Measurements from ENCODE around the gene SYDE1.

Gene SYDE1

DNA sequence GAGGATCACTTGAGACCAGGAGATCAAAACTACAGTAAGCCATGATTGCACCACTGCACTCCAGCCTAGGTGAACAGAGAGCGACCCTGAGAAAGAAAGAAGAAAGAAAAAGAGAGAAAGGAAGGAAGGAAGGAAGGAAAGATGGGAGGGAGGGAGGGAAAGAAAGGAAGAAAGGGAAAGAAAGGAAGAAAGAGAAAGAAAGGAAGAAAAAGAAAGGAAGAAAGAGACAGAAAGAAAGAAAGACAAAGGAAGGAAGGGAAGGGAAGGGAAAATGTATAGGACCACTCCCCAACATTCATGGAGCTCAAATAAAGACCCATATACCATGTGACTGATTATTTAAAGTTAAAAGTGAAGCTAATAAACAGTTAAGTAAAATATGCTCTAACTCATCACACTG, 39.9 kb downstream of the SYDE1 start:
- H3K4me1 ChIP-seq (ENCODE audit: control insufficient read depth, insufficient read depth, low read length): no peaks in the 10 kb centered on the region
- no peak overlapping the region for H3K9ac ChIP-seq (ENCODE audit: low read depth, low read length)
- H3K4me3 ChIP-seq (ENCODE audit: low read depth, low read length): no peak overlapping the region
- no peaks in the 10 kb centered on the region for H3K9me3 ChIP-seq (ENCODE audit: control insufficient read depth, insufficient read depth, low read length)
- H3K36me3 ChIP-seq (ENCODE audit: control insufficient read depth, insufficient read depth, low read length): no peaks in the 10 kb centered on the region
- H3K27ac ChIP-seq (ENCODE audit: low read depth, low read length): no peak overlapping the region
- H3K27me3 ChIP-seq (ENCODE audit: control insufficient read depth, insufficient read depth, low read length): no peaks in the 10 kb centered on the region

GRCh38 chr19:15149737-15150136, 42.5 kb downstream of the SYDE1 start:
- Histone ChIP-seq H3K27ac (ENCODE audit: low read depth, low read length) (no peak overlapping the region), H3K36me3 (ENCODE audit: control insufficient read depth, insufficient read depth, low read length) (no peaks in the 10 kb centered on the region), H3K4me3 (ENCODE audit: low read depth, low read length) (no peak overlapping the region), H3K4me1 (ENCODE audit: control insufficient read depth, insufficient read depth, low read length) (no peaks in the 10 kb centered on the region), H3K9me3 (ENCODE audit: control insufficient read depth, insufficient read depth, low read length) (no peaks in the 10 kb centered on the region), H3K9ac (ENCODE audit: low read depth, low read length) (no peak overlapping the region), H3K27me3 (ENCODE audit: control insufficient read depth, insufficient read depth, low read length) (no peaks in the 10 kb centered on the region)

DNA sequence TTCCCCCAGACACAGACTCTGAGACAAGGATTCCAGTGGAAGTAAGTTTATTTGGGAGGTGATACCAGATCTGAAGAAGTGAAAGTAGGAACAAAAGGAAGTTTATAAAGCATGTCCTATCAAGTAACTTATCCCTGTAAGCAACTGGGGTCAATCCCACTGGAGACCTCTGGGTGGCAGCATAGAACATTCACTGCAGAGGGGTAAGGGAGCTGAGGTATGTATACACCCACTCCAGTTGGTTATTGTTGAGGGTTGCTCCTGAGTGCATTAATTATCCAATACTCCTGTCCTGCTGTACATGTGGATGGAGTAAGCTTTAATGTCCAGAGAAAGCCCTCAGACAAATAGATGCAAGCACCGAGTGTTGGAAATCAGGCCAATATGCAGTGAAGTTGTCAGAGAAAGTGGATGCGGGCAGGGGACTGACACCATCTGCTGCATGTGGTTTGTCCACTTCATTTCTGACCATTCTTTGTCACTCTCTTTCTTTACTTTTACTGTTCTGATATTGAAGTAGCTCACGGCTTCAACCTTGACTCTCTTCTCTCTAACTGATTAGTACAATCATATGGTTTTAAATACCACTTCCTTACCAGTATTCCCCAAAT, 46.9 kb downstream of the SYDE1 start:
- Histone ChIP-seq H3K27ac (ENCODE audit: low read depth, low read length) (no peak overlapping the region), H3K27me3 (ENCODE audit: control insufficient read depth, insufficient read depth, low read length) (no peaks in the 10 kb centered on the region), H3K9me3 (ENCODE audit: control insufficient read depth, insufficient read depth, low read length) (peaks cover 3% of the 10 kb centered on the region; the same call in 1 of the 2 replicates), H3K36me3 (ENCODE audit: control insufficient read depth, insufficient read depth, low read length) (no peaks in the 10 kb centered on the region), H3K4me3 (ENCODE audit: low read depth, low read length) (no peak overlapping the region), H3K4me1 (ENCODE audit: control insufficient read depth, insufficient read depth, low read length) (no peaks in the 10 kb centered on the region), H3K9ac (ENCODE audit: low read depth, low read length) (no peak overlapping the region)

DNA sequence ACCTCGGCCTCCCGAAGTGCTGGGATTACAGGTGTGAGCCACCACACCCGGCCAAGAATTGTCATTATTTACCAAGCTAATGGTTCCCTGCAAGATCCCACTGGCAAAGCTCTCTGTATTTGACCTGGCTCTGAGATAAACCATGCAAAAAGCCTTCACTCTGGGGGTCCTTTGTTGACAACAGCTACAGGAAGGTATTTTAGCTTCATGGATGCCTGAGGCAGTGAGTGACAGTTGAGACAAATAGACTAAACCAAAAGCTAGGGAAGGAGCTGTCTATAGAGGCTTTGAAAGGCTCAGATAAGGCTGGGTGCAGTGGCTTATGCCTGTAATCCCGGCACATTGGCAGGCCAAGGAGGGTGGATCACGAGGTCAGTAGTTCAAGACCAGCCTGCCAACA, 48.1 kb downstream of the SYDE1 start:
- H3K27ac ChIP-seq (ENCODE audit: low read depth, low read length): no peak overlapping the region
- no peak overlapping the region for H3K9ac ChIP-seq (ENCODE audit: low read depth, low read length)
- H3K9me3 ChIP-seq (ENCODE audit: control insufficient read depth, insufficient read depth, low read length): peaks cover 10% of the 10 kb centered on the region; the same call in 1 of the 2 replicates
- no peak overlapping the region for H3K4me3 ChIP-seq (ENCODE audit: low read depth, low read length)
- H3K4me1 ChIP-seq (ENCODE audit: control insufficient read depth, insufficient read depth, low read length): no peaks in the 10 kb centered on the region
- H3K27me3 ChIP-seq (ENCODE audit: control insufficient read depth, insufficient read depth, low read length): no peaks in the 10 kb centered on the region
- peaks cover 10% of the 10 kb centered on the region for H3K36me3 ChIP-seq (ENCODE audit: control insufficient read depth, insufficient read depth, low read length)

DNA sequence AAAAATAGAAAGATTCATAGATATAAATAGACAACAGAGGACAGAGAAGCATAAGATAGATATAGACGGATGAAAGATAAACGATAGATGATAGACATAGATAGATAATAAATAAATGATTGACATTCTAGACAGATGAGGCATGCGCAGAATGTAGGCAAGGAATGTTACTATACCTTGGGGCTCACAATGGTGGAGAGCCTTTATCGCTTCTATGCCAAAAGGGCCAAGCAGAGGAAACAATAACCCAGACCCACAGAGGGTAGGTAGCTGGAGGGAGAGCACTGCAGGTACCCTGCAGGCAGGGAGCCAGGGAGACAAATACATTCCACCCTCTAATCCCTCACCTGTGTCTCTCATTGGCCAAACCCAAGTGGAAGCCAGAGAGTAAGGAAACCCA, 49.2 kb downstream of the SYDE1 start:
- Histone ChIP-seq H3K4me1 (ENCODE audit: control insufficient read depth, insufficient read depth, low read length) (no peaks in the 10 kb centered on the region), H3K4me3 (ENCODE audit: low read depth, low read length) (no peak overlapping the region), H3K9me3 (ENCODE audit: control insufficient read depth, insufficient read depth, low read length) (peaks cover 10% of the 10 kb centered on the region; the same call in 1 of the 2 replicates), H3K36me3 (ENCODE audit: control insufficient read depth, insufficient read depth, low read length) (peaks cover 21% of the 10 kb centered on the region), H3K27ac (ENCODE audit: low read depth, low read length) (no peak overlapping the region), H3K27me3 (ENCODE audit: control insufficient read depth, insufficient read depth, low read length) (no peaks in the 10 kb centered on the region), H3K9ac (ENCODE audit: low read depth, low read length) (no peak overlapping the region)

GRCh38 chr19:15159251-15159650, 52.0 kb downstream of the SYDE1 start:
- Histone ChIP-seq H3K27ac (ENCODE audit: low read depth, low read length) (no peak overlapping the region), H3K27me3 (ENCODE audit: control insufficient read depth, insufficient read depth, low read length) (no peaks in the 10 kb centered on the region), H3K9ac (ENCODE audit: low read depth, low read length) (no peak overlapping the region), H3K4me3 (ENCODE audit: low read depth, low read length) (no peak overlapping the region), H3K36me3 (ENCODE audit: control insufficient read depth, insufficient read depth, low read length) (peaks cover 48% of the 10 kb centered on the region), H3K4me1 (ENCODE audit: control insufficient read depth, insufficient read depth, low read length) (no peaks in the 10 kb centered on the region), H3K9me3 (ENCODE audit: control insufficient read depth, insufficient read depth, low read length) (peaks cover 10% of the 10 kb centered on the region; the same call in 1 of the 2 replicates)

- no peak overlapping the region for H3K4me3 ChIP-seq (ENCODE audit: low read depth, low read length)
- H3K9me3 ChIP-seq (ENCODE audit: control insufficient read depth, insufficient read depth, low read length): peaks cover 10% of the 10 kb centered on the region; the same call in 1 of the 2 replicates
- no peak overlapping the region for H3K27ac ChIP-seq (ENCODE audit: low read depth, low read length)
- H3K9ac ChIP-seq (ENCODE audit: low read depth, low read length): no peak overlapping the region
- H3K4me1 ChIP-seq (ENCODE audit: control insufficient read depth, insufficient read depth, low read length): no peaks in the 10 kb centered on the region
- H3K36me3 ChIP-seq (ENCODE audit: control insufficient read depth, insufficient read depth, low read length): peaks cover 68% of the 10 kb centered on the region
- H3K27me3 ChIP-seq (ENCODE audit: control insufficient read depth, insufficient read depth, low read length): no peaks in the 10 kb centered on the region
Observed at GRCh38 chr19:15161028-15161984, 54.1 kb downstream of the SYDE1 start.
